Astrocyte of the cerebellum (primary cell): Measurements from ENCODE around the gene PICALM.
"Not testable (repeated sequence)": the region's sequence is repeated elsewhere in the genome, so short reads cannot be mapped to it uniquely, and the experiment has no call there.

Experiments used
- DNase-seq: peaks from one replicate; pipeline ENCODE4 v3.0.0-alpha.2; 2011; ENCODE audit warnings: low read depth
- H3K4me3 ChIP-seq: 2 replicates; pipeline ENCODE4 v1.5.1; 2011; ENCODE audit warnings: mild to moderate bottlenecking, low read depth, low read length, moderate library complexity
- CTCF ChIP-seq: IDR thresholded peaks from 2 replicates; pipeline ENCODE4 v1.5.1; 2012; ENCODE audit warnings: low read length, low read depth, moderate library complexity, mild to moderate bottlenecking; ENCODE audit errors: missing control alignments
- in situ Hi-C: cut with HindIII; loops from 2 replicates; pipeline ENCODE4 v1.10.0; 2017; ENCODE audit warnings: low sequenced_read_pairs

PICALM gene

GRCh38 chr11:86108890-86109638 is 40.2 kb upstream of the PICALM start:
- in situ Hi-C loops, result no loop called here
- no peak for TF ChIP-seq CTCF
- H3K4me3 ChIP-seq, result no peak overlapping the region
- DNase-seq, result no peak

GRCh38 chr11:86108191-86108590 is 39.3 kb upstream of the PICALM start:
- in situ Hi-C loops, result no loop called here
- no peak for DNase-seq
- H3K4me3 ChIP-seq, result no peak overlapping the region
- no peak for TF ChIP-seq CTCF

- no peak overlapping the region for H3K4me3 ChIP-seq
- no peak for TF ChIP-seq CTCF
- in situ Hi-C loops, result no loop called here
- DNase-seq, result no peak
Observed at GRCh38 chr11:86106916-86107315, 38.0 kb upstream of the PICALM start.

- DNase-seq, H3K4me3 ChIP-seq, in situ Hi-C loops: not testable (repeated sequence)
Observed at GRCh38 chr11:86106031-86106430, 37.1 kb upstream of the PICALM start.

GRCh38 chr11:86105601-86106000 is 36.7 kb upstream of the PICALM start:
- H3K4me3 ChIP-seq, DNase-seq, in situ Hi-C loops: not testable (repeated sequence)

- DNase-seq, result no peak
Observed at GRCh38 chr11:86103808-86104207, 34.9 kb upstream of the PICALM start.

GRCh38 chr11:86101941-86102407 is 33.1 kb upstream of the PICALM start:
- in situ Hi-C loops, result no loop called here
- DNase-seq, result no peak
- H3K4me3 ChIP-seq, result no peak overlapping the region
- TF ChIP-seq CTCF, result no peak

More at GRCh38 chr11:86103808-86104207, 34.9 kb upstream of the PICALM start:
- in situ Hi-C loops, result no loop called here
- TF ChIP-seq CTCF, result no peak
- H3K4me3 ChIP-seq, result no peak overlapping the region
